A549 (cell line): ENCODE results near the gene ASPHD2. TPM values are rescaled to one million over a fixed set of nuclear protein-coding genes. Genes with fewer than 3 reads are reported as not detected.

Experiments
- ATAC-seq, 2 experiments: fragments of 200-7000 bp in 1 of 2; fragments of >200 bp in 1 of 2; cut with Nextera tagmentation in 1 of 2; cut with Tn5 transposase in 1 of 2; 3 replicates each; pipeline versions ENCODE4 v1.8.0 to v1.9.1; 2018 to 2020; ENCODE audit warnings: mild to moderate bottlenecking in 1 of 2, moderate library complexity in 1 of 2
- CTCF ChIA-PET: fragments of 300-600 bp; sonication (Branson Sonifier 250); formaldehyde crosslinking; extraction: SDS; loops from one replicate; lab custom pipeline; 2021; ENCODE audit warnings: antibody characterized with exemption, inconsistent platforms; lab: Yijun Ruan, JAX
- POLR2A ChIA-PET: fragments of 350-600 bp; formaldehyde crosslinking; extraction: SDS; loops from one replicate; lab custom pipeline; 2021; ENCODE audit warnings: antibody characterized with exemption, inconsistent platforms; lab: Yijun Ruan, JAX
- DNase-seq, 2 experiments: peaks; one replicate each; pipeline versions ENCODE4 v3.0.0 to v3.0.0-alpha.2; 2011 to 2016; ENCODE audit warnings: low read depth in 1 of 2, low spot score in 1 of 2
- FAIRE-seq: peaks from 2 replicates; lab custom pipeline; 2011; peaks lifted over from hg19 to GRCh38; lab: Jason Lieb, UNC
- H3K27ac ChIP-seq, 2 experiments: fragments of >200 bp; sonication (Bioruptor Twin); formaldehyde crosslinking; 3 replicates each; pipeline ENCODE4 v1.5.1; 2016 to 2017
- H3K4me1 ChIP-seq: fragments of >200 bp; sonication (Bioruptor Twin); formaldehyde crosslinking; 3 replicates; pipeline ENCODE4 v1.6.1; 2016
- H3K4me2 ChIP-seq: fragments of >200 bp; sonication (Bioruptor Twin); formaldehyde crosslinking; 3 replicates; pipeline ENCODE4 v1.6.1; 2016
- H3K4me3 ChIP-seq: fragments of >200 bp; sonication (Bioruptor Twin); formaldehyde crosslinking; 3 replicates; pipeline ENCODE4 v1.5.1; 2016
- H3K9me3 ChIP-seq: fragments of >200 bp; sonication (Bioruptor Twin); formaldehyde crosslinking; 3 replicates; pipeline ENCODE4 v1.6.1; 2016
- ATOH8 ChIP-seq: fragments of 250-450 bp; sonication (Bioruptor Pico); IDR thresholded peaks from 2 replicates; pipeline ENCODE4 v1.5.0; 2020; ENCODE audit warnings: low read depth, mild to moderate bottlenecking, moderate library complexity
- BHLHE40 ChIP-seq: IDR thresholded peaks from 2 replicates; pipeline ENCODE4 v1.6.1; 2012; ENCODE audit warnings: low read depth, low read length, inconsistent platforms
- CEBPB ChIP-seq, 2 experiments: fragments of >200 bp in 1 of 2; sonication (Bioruptor Twin) in 1 of 2; formaldehyde crosslinking in 1 of 2; IDR thresholded peaks; 2 replicates each; pipeline ENCODE4 v1.6.1; 2012 to 2016
- CHD2 ChIP-seq: fragments of 150-350 bp; IDR thresholded peaks from 2 replicates; pipeline ENCODE4 v1.6.1; 2014; ENCODE audit warnings: low read length; ENCODE audit not compliant: partially characterized antibody
- EHF ChIP-seq: fragments of 250-450 bp; sonication (Bioruptor Pico); IDR thresholded peaks from 2 replicates; pipeline ENCODE4 v1.5.0; 2020; ENCODE audit warnings: mild to moderate bottlenecking
- EHMT2 ChIP-seq: fragments of 200-600 bp; sonication (generic); IDR thresholded peaks from 2 replicates; pipeline ENCODE4 v1.6.1; 2016; ENCODE audit warnings: antibody characterized with exemption, low read depth, mild to moderate bottlenecking, moderate library complexity
- FOSB ChIP-seq: fragments of 250-450 bp; sonication (Bioruptor Pico); IDR thresholded peaks from 2 replicates; pipeline ENCODE4 v1.5.0; 2020; ENCODE audit warnings: mild to moderate bottlenecking, moderate library complexity
- FOSL2 ChIP-seq, 2 experiments: fragments of 450-650 bp in 1 of 2; fragments of >200 bp in 1 of 2; sonication (Bioruptor Twin) in 1 of 2; formaldehyde crosslinking; IDR thresholded peaks; 2 replicates each; pipeline versions ENCODE4 v1.5.0 to v1.6.1; 2016 to 2020; ENCODE audit warnings: mild to moderate bottlenecking in 1 of 2, moderate library complexity in 1 of 2
- FOXS1 ChIP-seq: fragments of 250-450 bp; sonication (Bioruptor Pico); IDR thresholded peaks from 2 replicates; pipeline ENCODE4 v1.5.0; 2020; ENCODE audit warnings: mild to moderate bottlenecking, moderate library complexity
- HES2 ChIP-seq: fragments of >200 bp; sonication (Bioruptor Twin); formaldehyde crosslinking; IDR thresholded peaks from 2 replicates; pipeline ENCODE4 v1.6.1; 2016
- JUN ChIP-seq, 2 experiments: fragments of >200 bp; sonication (Bioruptor Twin); formaldehyde crosslinking; IDR thresholded peaks; 2 replicates in 1 of 2; 3 replicates in 1 of 2; pipeline ENCODE4 v1.6.1; 2016 to 2017
- JUNB ChIP-seq: fragments of >200 bp; sonication (Bioruptor Twin); formaldehyde crosslinking; IDR thresholded peaks from 2 replicates; pipeline ENCODE4 v1.6.1; 2016
- KDM5A ChIP-seq: fragments of 200-600 bp; sonication (generic); IDR thresholded peaks from 2 replicates; pipeline ENCODE4 v1.6.1; 2016; ENCODE audit warnings: antibody characterized with exemption, mild to moderate bottlenecking
- MAFK ChIP-seq: fragments of 450-650 bp; IDR thresholded peaks from 2 replicates; pipeline ENCODE4 v1.6.1; 2014; ENCODE audit not compliant: partially characterized antibody
- MAZ ChIP-seq: fragments of 150-350 bp; IDR thresholded peaks from 2 replicates; pipeline ENCODE4 v1.6.1; 2014; ENCODE audit warnings: antibody characterized with exemption, low read depth, low read length, borderline replicate concordance
- MYC ChIP-seq: IDR thresholded peaks from 2 replicates; pipeline ENCODE4 v1.6.1; 2012; ENCODE audit warnings: mild to moderate bottlenecking, inconsistent platforms, low read length, improper control_type of control experiment, borderline replicate concordance
- PHF8 ChIP-seq: fragments of 200-600 bp; sonication (generic); IDR thresholded peaks from 2 replicates; pipeline ENCODE4 v1.6.1; 2016; ENCODE audit warnings: low read depth, mild to moderate bottlenecking, antibody characterized with exemption, moderate library complexity, borderline replicate concordance
- POLR2A ChIP-seq: IDR thresholded peaks from 2 replicates; pipeline ENCODE4 v1.6.1; 2012; ENCODE audit warnings: mild to moderate bottlenecking, low read length
- POLR2AphosphoS2 ChIP-seq: conservative IDR thresholded peaks from 2 replicates; pipeline ENCODE4 v1.6.1; 2012; ENCODE audit warnings: low read length, improper control_type of control experiment, inconsistent platforms
- RARB ChIP-seq: fragments of 250-450 bp; sonication (Bioruptor Pico); IDR thresholded peaks from 2 replicates; pipeline ENCODE4 v1.8.0; 2021; ENCODE audit warnings: mild to moderate bottlenecking, moderate library complexity
- RFX5 ChIP-seq: fragments of 450-650 bp; IDR thresholded peaks from 2 replicates; pipeline ENCODE4 v1.7.1; 2014; ENCODE audit warnings: antibody characterized with exemption, mild to moderate bottlenecking, moderate library complexity
- SMC3 ChIP-seq: fragments of >200 bp; sonication (Bioruptor Twin); formaldehyde crosslinking; IDR thresholded peaks from 3 replicates; pipeline ENCODE4 v1.6.1; 2018; ENCODE audit warnings: inconsistent platforms
- TP53 ChIP-seq: fragments of 250-450 bp; sonication (Bioruptor Pico); IDR thresholded peaks from 2 replicates; pipeline ENCODE4 v1.5.0; 2021; ENCODE audit warnings: mild to moderate bottlenecking, moderate library complexity
- ZNF302 ChIP-seq: fragments of 250-450 bp; sonication (Bioruptor Pico); IDR thresholded peaks from 2 replicates; pipeline ENCODE4 v1.9.0; 2021; ENCODE audit warnings: inconsistent platforms, mild to moderate bottlenecking, moderate library complexity
- ZSCAN20 ChIP-seq: fragments of 250-450 bp; sonication (Bioruptor Pico); IDR thresholded peaks from 2 replicates; pipeline ENCODE4 v1.8.0; 2022; ENCODE audit warnings: mild to moderate bottlenecking, moderate library complexity
- WGBS: methylation state at CpG from one replicate; pipeline ENCODE4 v1.1.6; 2017; ENCODE audit errors: missing lambda C conversion rate; 5-methylcytosine and 5-hydroxymethylcytosine counted together
- polyA plus RNA-seq, 4 experiments: library from polyadenylated mRNA; depleted of rRNA in 3 of 4; stranded (reverse); fragments of >200 nt; fragmentation: RNase III in 1 of 4; extraction: RNeasy Plus Mini Kit Qiagen cat#74134 plus additional on column Dnase treatment in 1 of 4; gene quantifications; 2 replicates in 3 of 4; 3 replicates in 1 of 4; pipeline ENCODE4 v1.2.3, GENCODE V29; 2011 to 2017
- TF ChIP-seq, protein P1 (sequence below): IDR thresholded peaks from 2 replicates; pipeline ENCODE4 v1.6.1; 2012; ENCODE audit warnings: low read depth, borderline replicate concordance
- TF ChIP-seq, protein P2 (sequence below): fragments of 200-600 bp; sonication (generic); IDR thresholded peaks from 2 replicates; pipeline ENCODE4 v1.6.1; 2016; ENCODE audit warnings: antibody characterized with exemption, mild to moderate bottlenecking, moderate library complexity
- TF ChIP-seq, protein P3 (sequence below): fragments of 450-650 bp; IDR thresholded peaks from 2 replicates; pipeline ENCODE4 v1.6.1; 2014; ENCODE audit warnings: antibody characterized with exemption

ASPHD2 gene
- polyA plus RNA-seq, 2 of the 4 experiments (the other 2 are of a cell fraction), result 0.84 to 1.3 TPM

- Histone ChIP-seq H3K27ac (no peak overlapping the region), H3K4me3 (no peak overlapping the region), H3K9me3 (no peaks in the 10 kb centered on the region), H3K4me2 (no peak overlapping the region), H3K4me1 (peaks cover 17% of the 10 kb centered on the region; the same call in 2 of the 3 replicates)
- ChIA-PET POLR2A (no interaction called here), CTCF (interaction anchor here (1.6 kb wide), 1 partner anchor 25 kb away, joined by 4 read pairs; no protein-coding TSS in a partner anchor)
- no peak for TF ChIP-seq RFX5
- TF ChIP-seq CHD2, result no peak
- no peak for TF ChIP-seq POLR2AphosphoS2
- TF ChIP-seq EHF (CRISPR knock-in tag), result no peak
- TF ChIP-seq PHF8, result no peak
- no peak for TF ChIP-seq MYC
- TF ChIP-seq HES2, result no peak
- TF ChIP-seq FOSL2 (IDR thresholded peaks at IDR 0.05), result no peak
- no peak for TF ChIP-seq FOSL2 (CRISPR knock-in tag; IDR thresholded peaks at IDR 0.05)
- TF ChIP-seq TP53 (CRISPR knock-in tag), result no peak
- TF ChIP-seq, protein P1, sequence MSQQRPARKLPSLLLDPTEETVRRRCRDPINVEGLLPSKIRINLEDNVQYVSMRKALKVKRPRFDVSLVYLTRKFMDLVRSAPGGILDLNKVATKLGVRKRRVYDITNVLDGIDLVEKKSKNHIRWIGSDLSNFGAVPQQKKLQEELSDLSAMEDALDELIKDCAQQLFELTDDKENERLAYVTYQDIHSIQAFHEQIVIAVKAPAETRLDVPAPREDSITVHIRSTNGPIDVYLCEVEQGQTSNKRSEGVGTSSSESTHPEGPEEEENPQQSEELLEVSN, result no peak
- TF ChIP-seq JUNB, result no peak
- TF ChIP-seq RARB (CRISPR knock-in tag), result no peak
- TF ChIP-seq JUN (IDR thresholded peaks at IDR 0.05), result no peak
- TF ChIP-seq ZNF302, result no peak
- TF ChIP-seq, protein P2, sequence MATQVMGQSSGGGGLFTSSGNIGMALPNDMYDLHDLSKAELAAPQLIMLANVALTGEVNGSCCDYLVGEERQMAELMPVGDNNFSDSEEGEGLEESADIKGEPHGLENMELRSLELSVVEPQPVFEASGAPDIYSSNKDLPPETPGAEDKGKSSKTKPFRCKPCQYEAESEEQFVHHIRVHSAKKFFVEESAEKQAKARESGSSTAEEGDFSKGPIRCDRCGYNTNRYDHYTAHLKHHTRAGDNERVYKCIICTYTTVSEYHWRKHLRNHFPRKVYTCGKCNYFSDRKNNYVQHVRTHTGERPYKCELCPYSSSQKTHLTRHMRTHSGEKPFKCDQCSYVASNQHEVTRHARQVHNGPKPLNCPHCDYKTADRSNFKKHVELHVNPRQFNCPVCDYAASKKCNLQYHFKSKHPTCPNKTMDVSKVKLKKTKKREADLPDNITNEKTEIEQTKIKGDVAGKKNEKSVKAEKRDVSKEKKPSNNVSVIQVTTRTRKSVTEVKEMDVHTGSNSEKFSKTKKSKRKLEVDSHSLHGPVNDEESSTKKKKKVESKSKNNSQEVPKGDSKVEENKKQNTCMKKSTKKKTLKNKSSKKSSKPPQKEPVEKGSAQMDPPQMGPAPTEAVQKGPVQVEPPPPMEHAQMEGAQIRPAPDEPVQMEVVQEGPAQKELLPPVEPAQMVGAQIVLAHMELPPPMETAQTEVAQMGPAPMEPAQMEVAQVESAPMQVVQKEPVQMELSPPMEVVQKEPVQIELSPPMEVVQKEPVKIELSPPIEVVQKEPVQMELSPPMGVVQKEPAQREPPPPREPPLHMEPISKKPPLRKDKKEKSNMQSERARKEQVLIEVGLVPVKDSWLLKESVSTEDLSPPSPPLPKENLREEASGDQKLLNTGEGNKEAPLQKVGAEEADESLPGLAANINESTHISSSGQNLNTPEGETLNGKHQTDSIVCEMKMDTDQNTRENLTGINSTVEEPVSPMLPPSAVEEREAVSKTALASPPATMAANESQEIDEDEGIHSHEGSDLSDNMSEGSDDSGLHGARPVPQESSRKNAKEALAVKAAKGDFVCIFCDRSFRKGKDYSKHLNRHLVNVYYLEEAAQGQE, result no peak
- TF ChIP-seq EHMT2, result no peak
- no peak for TF ChIP-seq FOSB (CRISPR knock-in tag)
- TF ChIP-seq MAFK, result no peak
- 92% methylated on average over 5 of the region's 5 CpGs for WGBS
- DNase-seq (no peak), FAIRE-seq (no peak), ATAC-seq (no peak)
Measured at GRCh38 chr22:26486394-26486793, 57.3 kb downstream of the ASPHD2 start.

DNA sequence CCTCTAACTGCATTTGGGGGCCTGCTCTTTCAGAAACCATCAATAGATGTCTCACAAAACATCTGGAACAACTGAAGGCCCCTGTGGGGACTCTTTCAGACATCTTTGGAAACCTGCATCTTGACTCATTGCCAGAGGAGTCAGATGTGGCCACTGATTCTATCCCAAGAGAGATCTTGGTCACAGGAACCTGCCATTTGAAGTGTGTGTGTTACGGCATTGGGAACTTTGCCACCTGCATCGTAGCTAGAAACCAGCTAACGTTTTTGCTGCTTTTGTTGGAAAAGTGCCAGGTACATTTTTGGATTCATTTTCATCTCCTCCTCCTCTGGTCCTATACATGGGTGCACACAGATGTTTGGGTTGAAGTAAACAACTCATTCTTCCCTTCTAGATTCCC lies 58.9 kb downstream of the ASPHD2 start:
- ChIA-PET CTCF (no interaction called here), POLR2A (no interaction called here)
- H3K27ac ChIP-seq, result no peak overlapping the region
- 66% methylated on average over 3 of the region's 3 CpGs for WGBS
- no peak overlapping the region for H3K4me3 ChIP-seq
- H3K4me2 ChIP-seq, result no peak overlapping the region
- H3K9me3 ChIP-seq, result no peaks in the 10 kb centered on the region
- H3K4me1 ChIP-seq, result peaks cover 9% of the 10 kb centered on the region; the same call in 2 of the 3 replicates
- DNase-seq, result no peak
- TF ChIP-seq ZSCAN20 (CRISPR knock-in tag) (no peak), MAZ (no peak), EHF (CRISPR knock-in tag) (no peak), CEBPB (IDR thresholded peaks at IDR 0.05) (no peak), BHLHE40 (no peak), POLR2A (no peak), EHMT2 (no peak), KDM5A (no peak), ATOH8 (no peak), FOXS1 (CRISPR knock-in tag) (no peak), SMC3 (no peak), FOSL2 (IDR thresholded peaks at IDR 0.05) (no peak), FOSL2 (CRISPR knock-in tag; IDR thresholded peaks at IDR 0.05) (no peak), TP53 (CRISPR knock-in tag) (no peak)
- TF ChIP-seq, protein P3, sequence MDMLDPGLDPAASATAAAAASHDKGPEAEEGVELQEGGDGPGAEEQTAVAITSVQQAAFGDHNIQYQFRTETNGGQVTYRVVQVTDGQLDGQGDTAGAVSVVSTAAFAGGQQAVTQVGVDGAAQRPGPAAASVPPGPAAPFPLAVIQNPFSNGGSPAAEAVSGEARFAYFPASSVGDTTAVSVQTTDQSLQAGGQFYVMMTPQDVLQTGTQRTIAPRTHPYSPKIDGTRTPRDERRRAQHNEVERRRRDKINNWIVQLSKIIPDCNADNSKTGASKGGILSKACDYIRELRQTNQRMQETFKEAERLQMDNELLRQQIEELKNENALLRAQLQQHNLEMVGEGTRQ, result no peak
- TF ChIP-seq, protein P1, result no peak
- TF ChIP-seq, all 56 proteins: peak for 0
- ATAC-seq (no peak), FAIRE-seq (no peak)
